ENCODE results near the gene KRT7.

The KRT7 gene

DNA sequence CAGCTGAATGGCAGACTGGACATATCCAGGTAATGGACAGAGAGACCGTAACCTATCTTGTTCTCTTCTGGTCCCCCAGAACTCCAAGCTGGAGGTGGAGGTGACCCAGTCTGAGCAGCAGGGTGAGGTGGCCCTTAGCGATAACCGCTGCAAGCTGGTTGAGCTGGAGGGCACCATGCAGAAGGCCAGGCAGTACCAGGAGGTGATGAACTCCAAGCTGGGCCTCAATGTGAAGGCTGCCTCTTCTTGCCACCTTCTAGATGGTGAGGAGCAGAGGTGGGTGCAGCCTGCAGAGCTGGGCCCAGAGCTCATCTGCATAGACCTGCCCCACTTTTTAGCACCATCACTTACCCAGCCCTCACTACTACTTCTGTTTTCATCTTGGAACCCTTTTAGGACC is 34.2 kb downstream of the KRT7 start:
- Histone ChIP-seq H3K27ac (replicated peaks) (no peak overlapping the region), H3K4me3 (replicated peaks; ENCODE audit: insufficient read depth, low read length) (no peak overlapping the region), H3K27me3 (ENCODE audit: insufficient read depth, poor library complexity, severe bottlenecking) (peaks cover 2% of the 10 kb centered on the region)
- DNase-seq (ENCODE audit: low read depth in 1 of 2, low spot score in 1 of 2) = no peak
- TF ChIP-seq POLR2AphosphoS5 (IDR thresholded peaks at IDR 0.05; ENCODE audit: low read depth) (no peak), REST (IDR thresholded peaks at IDR 0.05; ENCODE audit: insufficient replicate concordance, low read depth) (no peak), GABPA (IDR thresholded peaks at IDR 0.05; ENCODE audit: low read depth) (no peak), SPI1 (IDR thresholded peaks at IDR 0.05; ENCODE audit: borderline replicate concordance, low read depth) (no peak)
- TF ChIP-seq, protein P1, sequence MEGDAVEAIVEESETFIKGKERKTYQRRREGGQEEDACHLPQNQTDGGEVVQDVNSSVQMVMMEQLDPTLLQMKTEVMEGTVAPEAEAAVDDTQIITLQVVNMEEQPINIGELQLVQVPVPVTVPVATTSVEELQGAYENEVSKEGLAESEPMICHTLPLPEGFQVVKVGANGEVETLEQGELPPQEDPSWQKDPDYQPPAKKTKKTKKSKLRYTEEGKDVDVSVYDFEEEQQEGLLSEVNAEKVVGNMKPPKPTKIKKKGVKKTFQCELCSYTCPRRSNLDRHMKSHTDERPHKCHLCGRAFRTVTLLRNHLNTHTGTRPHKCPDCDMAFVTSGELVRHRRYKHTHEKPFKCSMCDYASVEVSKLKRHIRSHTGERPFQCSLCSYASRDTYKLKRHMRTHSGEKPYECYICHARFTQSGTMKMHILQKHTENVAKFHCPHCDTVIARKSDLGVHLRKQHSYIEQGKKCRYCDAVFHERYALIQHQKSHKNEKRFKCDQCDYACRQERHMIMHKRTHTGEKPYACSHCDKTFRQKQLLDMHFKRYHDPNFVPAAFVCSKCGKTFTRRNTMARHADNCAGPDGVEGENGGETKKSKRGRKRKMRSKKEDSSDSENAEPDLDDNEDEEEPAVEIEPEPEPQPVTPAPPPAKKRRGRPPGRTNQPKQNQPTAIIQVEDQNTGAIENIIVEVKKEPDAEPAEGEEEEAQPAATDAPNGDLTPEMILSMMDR (IDR thresholded peaks at IDR 0.05; ENCODE audit: insufficient read depth, low read length) = no peak

GRCh38 chr12:52267699-52268098 is 34.7 kb downstream of the KRT7 start:
- TF ChIP-seq POLR2AphosphoS5 (IDR thresholded peaks at IDR 0.05; ENCODE audit: low read depth) (no peak), REST (IDR thresholded peaks at IDR 0.05; ENCODE audit: insufficient replicate concordance, low read depth) (no peak), SPI1 (IDR thresholded peaks at IDR 0.05; ENCODE audit: borderline replicate concordance, low read depth) (no peak), GABPA (IDR thresholded peaks at IDR 0.05; ENCODE audit: low read depth) (no peak)
- TF ChIP-seq, protein P1 (IDR thresholded peaks at IDR 0.05; ENCODE audit: insufficient read depth, low read length) = no peak
- DNase-seq (ENCODE audit: low read depth in 1 of 2, low spot score in 1 of 2) = no peak
- H3K27ac ChIP-seq (replicated peaks) = no peak overlapping the region
- peaks cover 2% of the 10 kb centered on the region for H3K27me3 ChIP-seq (ENCODE audit: insufficient read depth, poor library complexity, severe bottlenecking)
- no peak overlapping the region for H3K4me3 ChIP-seq (replicated peaks; ENCODE audit: insufficient read depth, low read length)

- Histone ChIP-seq H3K27me3 (ENCODE audit: insufficient read depth, poor library complexity, severe bottlenecking) (peaks cover 2% of the 10 kb centered on the region), H3K27ac (replicated peaks) (no peak overlapping the region), H3K4me3 (replicated peaks; ENCODE audit: insufficient read depth, low read length) (no peak overlapping the region)
- TF ChIP-seq GABPA (IDR thresholded peaks at IDR 0.05; ENCODE audit: low read depth) (no peak), POLR2AphosphoS5 (IDR thresholded peaks at IDR 0.05; ENCODE audit: low read depth) (no peak)
- DNase-seq (ENCODE audit: low read depth in 1 of 2, low spot score in 1 of 2) = no peak
These were observed 35.2 kb downstream of the KRT7 start for GRCh38 chr12:52268212-52268611.

DNA sequence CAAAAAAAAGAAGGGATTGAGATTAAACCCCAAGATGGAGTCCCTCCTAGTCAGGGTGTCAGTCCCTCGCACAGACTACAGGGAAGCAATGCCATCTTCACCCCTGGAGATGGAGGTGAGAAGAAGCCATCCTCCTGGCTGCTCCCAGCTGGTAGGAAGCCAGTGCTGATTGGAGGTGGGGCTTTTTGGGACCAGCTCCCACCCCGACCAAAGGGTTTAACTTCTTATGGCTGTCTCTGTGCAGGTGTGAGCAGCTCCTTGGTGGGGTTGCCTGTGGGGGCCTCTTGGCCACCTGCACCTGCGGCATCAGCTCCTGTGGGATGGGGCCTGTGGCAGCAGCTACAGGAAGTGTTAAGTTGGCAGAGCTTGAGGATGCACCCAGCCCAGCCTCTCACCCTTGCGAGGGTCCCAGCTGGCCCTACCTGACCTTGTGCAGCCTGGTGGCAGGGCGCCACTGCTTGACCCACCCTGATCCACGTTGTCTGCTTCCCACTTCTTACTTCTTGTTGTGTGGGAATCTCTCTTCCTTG is 37.6 kb downstream of the KRT7 start:
- Histone ChIP-seq H3K27me3 (ENCODE audit: insufficient read depth, poor library complexity, severe bottlenecking) (peaks cover 2% of the 10 kb centered on the region), H3K27ac (replicated peaks) (no peak overlapping the region), H3K4me3 (replicated peaks; ENCODE audit: insufficient read depth, low read length) (no peak overlapping the region)
- no peak for TF ChIP-seq GABPA (IDR thresholded peaks at IDR 0.05; ENCODE audit: low read depth)
- no peak for TF ChIP-seq POLR2AphosphoS5 (IDR thresholded peaks at IDR 0.05; ENCODE audit: low read depth)
- TF ChIP-seq, protein P1 (IDR thresholded peaks at IDR 0.05; ENCODE audit: insufficient read depth, low read length) = no peak
- no peak for TF ChIP-seq SPI1 (IDR thresholded peaks at IDR 0.05; ENCODE audit: borderline replicate concordance, low read depth)
- TF ChIP-seq REST (IDR thresholded peaks at IDR 0.05; ENCODE audit: insufficient replicate concordance, low read depth) = no peak
- DNase-seq (ENCODE audit: low read depth in 1 of 2, low spot score in 1 of 2) = no peak
